Fibroblast of villous mesenchyme (primary cell): ENCODE measurements around the gene ADGRL3. TPM values are rescaled to one million over a fixed set of nuclear protein-coding genes. Genes with fewer than 3 reads are reported as not detected.
"Not testable (repeated sequence)": the region's sequence is repeated elsewhere in the genome, so short reads cannot be mapped to it uniquely, and the experiment has no call there.

Experiments used
- DNase-seq: peaks from one replicate; pipeline ENCODE4 v3.0.0-alpha.2; 2010; ENCODE audit warnings: low read depth
- H3K4me3 ChIP-seq: 2 replicates; pipeline ENCODE4 v1.5.1; 2011; ENCODE audit warnings: low read depth, mild to moderate bottlenecking, low read length
- CTCF ChIP-seq: IDR thresholded peaks from 2 replicates; pipeline ENCODE4 v1.5.1; 2012; ENCODE audit warnings: low read depth, mild to moderate bottlenecking, low read length; ENCODE audit not compliant: insufficient read depth
- total RNA-seq: library from RNA; depleted of rRNA; stranded (reverse); fragments of >200 nt; gene quantifications from 2 replicates; pipeline ENCODE4 v1.2.3, GENCODE V29; 2012

ADGRL3 gene
- total RNA-seq, 1 donor: 2.2 TPM

DNA sequence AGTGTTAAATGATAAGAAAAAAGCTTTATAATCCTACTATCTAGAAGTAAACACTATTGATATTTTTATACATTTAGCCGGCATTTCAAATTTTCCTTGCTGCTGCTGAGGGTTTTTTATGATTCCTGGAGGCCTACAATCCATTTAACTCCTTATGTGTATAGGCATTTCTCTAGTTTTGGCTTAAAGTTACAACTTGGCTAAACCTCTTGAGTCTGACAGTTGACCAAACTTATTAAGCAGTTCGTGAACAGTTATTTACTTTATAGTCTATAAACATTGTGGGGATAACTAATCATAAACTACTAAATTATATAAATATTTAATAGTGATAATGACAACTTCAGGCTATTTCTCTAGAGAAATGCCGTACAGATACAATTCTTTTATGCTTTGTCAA is 141.9 kb downstream of the ADGRL3 start:
- no peak for TF ChIP-seq CTCF
- no peak overlapping the region for H3K4me3 ChIP-seq
- DNase-seq: no peak

- no peak for DNase-seq
- H3K4me3 ChIP-seq: no peak overlapping the region
- TF ChIP-seq CTCF: no peak
These were observed 150.8 kb downstream of the ADGRL3 start for GRCh38 chr4:61350932-61351331.

DNA sequence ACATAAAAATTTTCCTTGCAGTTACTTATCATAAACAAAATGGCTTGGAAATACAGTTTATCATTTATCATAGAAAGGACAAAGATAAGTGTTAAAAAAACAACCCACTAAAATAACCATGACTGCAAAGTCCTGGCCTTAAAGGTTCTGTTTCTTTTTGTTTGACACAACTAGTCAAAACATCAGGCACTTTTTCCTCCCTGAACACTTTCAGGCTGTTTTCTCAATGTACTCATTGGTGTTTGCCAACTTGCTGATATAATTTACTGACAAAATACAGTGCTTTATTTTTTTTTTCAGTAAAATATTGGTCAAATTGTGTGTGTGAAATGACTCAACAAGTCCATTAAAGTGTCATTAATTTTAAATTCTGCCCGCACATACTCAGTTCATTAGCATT is 156.6 kb downstream of the ADGRL3 start:
- TF ChIP-seq CTCF: no peak
- DNase-seq: no peak

GRCh38 chr4:61359301-61359700 is 159.2 kb downstream of the ADGRL3 start:
- TF ChIP-seq CTCF: no peak
- H3K4me3 ChIP-seq: no peak overlapping the region
- no peak for DNase-seq

More for the DNA sequence above, 156.6 kb downstream of the ADGRL3 start:
- H3K4me3 ChIP-seq: no peak overlapping the region

GRCh38 chr4:61372817-61373216 is 172.7 kb downstream of the ADGRL3 start:
- not testable (repeated sequence) for H3K4me3 ChIP-seq, DNase-seq

GRCh38 chr4:61373901-61374440 is 173.8 kb downstream of the ADGRL3 start:
- DNase-seq: no peak
- TF ChIP-seq CTCF: no peak
- no peak overlapping the region for H3K4me3 ChIP-seq

GRCh38 chr4:61374447-61374891 is 174.3 kb downstream of the ADGRL3 start:
- no peak for DNase-seq
- TF ChIP-seq CTCF: no peak
- H3K4me3 ChIP-seq: no peak overlapping the region

GRCh38 chr4:61375301-61375700 is 175.2 kb downstream of the ADGRL3 start:
- no peak for TF ChIP-seq CTCF
- H3K4me3 ChIP-seq: no peak overlapping the region
- DNase-seq: no peak
